IPS DF 19.7 (cell line): ENCODE measurements around the gene ZPBP2.

Experiments used
- DNase-seq: peaks from one replicate; pipeline ENCODE4 v3.0.0-alpha.2; 2013; ENCODE audit warnings: low read depth, low spot score

Gene ZPBP2

DNA sequence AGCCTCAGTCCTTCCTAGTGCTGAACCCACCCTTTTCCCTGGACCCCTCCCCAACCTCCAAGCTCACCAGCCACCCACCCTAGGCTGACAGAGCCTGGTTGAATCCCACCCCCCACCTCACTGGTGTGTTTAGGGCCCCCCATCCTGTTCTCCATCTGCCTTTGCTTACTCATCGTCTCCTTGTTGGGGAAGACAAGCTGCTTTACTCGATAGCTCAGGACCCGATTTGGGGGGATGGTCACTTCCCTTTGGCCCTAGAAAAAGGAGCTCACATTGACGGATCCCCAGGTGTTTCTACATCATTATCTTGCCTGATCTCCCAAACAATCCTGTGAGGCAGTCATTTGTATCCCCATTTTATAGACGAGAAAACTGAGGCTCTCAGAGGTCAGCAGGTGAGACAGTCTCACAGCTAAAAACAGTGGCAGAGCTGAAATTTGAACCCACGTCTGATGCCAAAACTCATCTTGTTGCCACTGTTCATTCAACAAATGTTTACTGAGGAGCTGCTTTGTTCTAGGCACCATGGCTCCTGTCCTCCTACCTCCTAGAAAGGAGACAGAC is 40.9 kb downstream of the ZPBP2 start:
- DNase-seq = no peak

- no peak for DNase-seq
Measured at GRCh38 chr17:39913989-39914388, 46.0 kb downstream of the ZPBP2 start.

DNA sequence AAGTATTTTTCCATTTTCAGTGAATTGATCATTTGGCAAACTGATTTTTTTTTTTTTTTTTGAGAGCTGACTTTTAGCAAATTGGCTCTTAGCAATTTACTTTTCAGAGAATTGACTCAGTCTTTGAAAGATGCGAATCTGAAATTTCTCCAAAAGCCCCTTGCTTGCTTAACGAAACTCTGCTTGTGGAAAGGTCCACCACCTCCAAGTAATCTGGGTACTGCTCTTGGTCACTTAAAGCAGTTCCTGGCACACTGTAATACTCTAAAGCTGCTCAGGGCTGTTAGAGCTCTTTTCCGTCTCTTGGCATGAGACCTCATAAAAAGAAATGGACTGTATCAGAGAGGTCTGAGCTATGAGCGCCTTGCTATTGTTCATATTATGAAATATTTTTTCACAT is 47.6 kb downstream of the ZPBP2 start:
- DNase-seq = no peak

DNA sequence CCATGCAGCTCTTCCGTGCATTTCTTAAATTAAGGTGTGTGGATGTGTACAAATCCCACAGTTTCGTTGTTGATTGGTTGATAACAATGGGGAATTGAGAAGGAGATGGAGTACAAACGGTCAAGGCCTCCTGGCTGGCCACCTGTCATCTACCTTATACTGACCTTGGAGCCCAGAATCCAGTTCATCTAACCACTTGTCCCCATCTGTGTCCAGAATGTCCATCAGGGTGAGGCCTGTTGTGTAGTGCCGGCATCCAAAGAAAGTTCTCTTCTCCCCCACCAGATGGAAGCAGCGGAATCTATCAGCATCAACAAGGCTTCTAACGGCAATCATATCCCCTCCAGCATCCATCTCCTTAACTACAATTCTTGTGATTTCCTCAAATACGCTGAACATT is 48.9 kb downstream of the ZPBP2 start:
- DNase-seq = no peak

GRCh38 chr17:39919087-39919683 is 51.2 kb downstream of the ZPBP2 start:
- no peak for DNase-seq

- DNase-seq = no peak
Measured at GRCh38 chr17:39920218-39921210, 52.5 kb downstream of the ZPBP2 start.

DNA sequence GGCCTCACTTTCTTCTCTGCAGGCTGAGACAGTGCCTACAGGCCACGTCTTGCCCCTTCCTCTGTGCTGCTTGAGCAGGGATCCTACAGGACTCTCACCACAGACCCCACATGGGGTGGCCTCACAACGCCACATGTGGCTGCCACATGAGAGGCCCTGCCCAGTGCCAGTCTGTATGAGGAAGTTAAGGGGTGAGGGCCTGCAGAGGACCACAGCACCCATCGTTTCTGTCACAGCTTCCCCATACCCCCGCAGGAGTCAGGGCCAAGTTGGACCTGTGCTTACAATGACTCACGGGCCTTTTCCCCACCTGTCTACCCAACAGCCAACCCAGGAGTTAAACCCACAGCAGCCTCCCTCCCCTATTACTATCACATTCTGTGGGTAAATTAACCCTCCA is 53.3 kb downstream of the ZPBP2 start:
- no peak for DNase-seq

DNA sequence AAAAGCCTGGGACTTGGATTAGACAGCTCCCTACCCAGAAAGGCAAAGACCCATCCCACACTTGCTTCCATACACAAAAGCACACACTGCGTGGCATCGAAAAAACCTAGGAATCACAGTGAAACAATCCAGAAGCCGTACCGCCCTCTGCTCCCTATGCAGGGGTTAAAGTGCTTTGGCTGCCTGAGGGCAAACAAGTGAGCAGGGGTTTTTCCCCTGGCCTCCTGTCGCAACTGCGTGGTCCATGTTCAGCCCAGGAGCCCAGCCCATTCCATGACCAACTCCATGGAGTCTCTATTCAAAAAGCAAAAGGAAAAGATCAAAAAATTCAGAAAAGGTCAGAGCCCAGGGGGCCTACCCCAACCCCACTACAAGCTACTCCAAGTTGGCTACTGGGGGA is 54.0 kb downstream of the ZPBP2 start:
- DNase-seq = no peak

- DNase-seq = no peak
Measured at GRCh38 chr17:39923230-39923629, 55.2 kb downstream of the ZPBP2 start.

- DNase-seq = no peak
Measured at GRCh38 chr17:39923836-39924690, 56.1 kb downstream of the ZPBP2 start.

DNA sequence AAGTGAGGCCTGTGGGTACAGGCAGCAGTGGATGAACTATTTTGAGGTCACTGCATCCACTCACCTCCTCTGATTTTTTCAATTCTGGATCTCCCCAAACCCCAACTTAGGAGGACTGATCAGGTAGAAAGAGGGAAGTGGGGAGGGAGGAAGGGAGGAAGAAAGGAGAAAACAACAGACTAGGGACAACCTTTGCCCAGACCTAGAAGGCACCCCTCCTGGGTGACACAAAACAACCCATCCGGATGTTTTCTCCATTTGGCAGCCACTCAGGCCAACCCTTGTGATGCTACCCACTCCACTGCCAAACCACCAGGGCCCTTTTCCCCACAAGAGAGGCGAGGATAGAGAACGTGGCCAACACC is 56.7 kb downstream of the ZPBP2 start:
- no peak for DNase-seq

GRCh38 chr17:39925282-39926134 is 57.5 kb downstream of the ZPBP2 start:
- no peak for DNase-seq

DNA sequence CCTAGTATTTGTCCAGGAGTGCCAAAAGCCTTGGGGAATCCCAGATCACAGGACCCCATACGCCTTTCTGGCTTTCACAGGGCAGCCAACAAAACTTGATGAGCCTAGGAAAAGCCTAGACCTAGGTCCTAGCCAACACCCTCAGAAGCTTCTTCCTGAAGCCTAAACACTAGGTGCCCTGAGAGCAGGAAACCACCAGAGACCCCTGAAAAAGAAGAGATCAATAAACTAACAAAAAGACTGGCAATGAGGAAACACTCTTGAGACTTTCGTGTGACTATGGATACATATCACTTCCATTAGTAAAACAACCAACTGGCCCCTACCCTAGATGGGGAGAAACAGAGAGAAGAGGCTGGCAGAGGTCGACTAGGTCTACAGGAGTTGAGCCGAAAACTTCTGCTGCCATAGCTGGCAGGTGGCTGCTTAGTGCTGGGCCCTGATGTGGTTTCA is 58.2 kb downstream of the ZPBP2 start:
- DNase-seq = no peak

- no peak for DNase-seq
Measured at GRCh38 chr17:39926588-39927100, 58.6 kb downstream of the ZPBP2 start.
